Measurements from ENCODE around the gene OR51B5. TPM values are rescaled to one million over a fixed set of nuclear protein-coding genes. Genes with fewer than 3 reads are reported as not detected.

OR51B5 gene
- total and polyA plus RNA-seq, 2 donors (not counting 1 experiment from before 2014, with no cell fraction given): 0.67 TPM; not detected in 1

- intact Hi-C loops (cut with micrococcal nuclease): no loop called here
- H3K4me3 ChIP-seq (ENCODE audit: control extremely low read depth in 1 of 5, extremely low read depth in 1 of 5, insufficient read depth in 1 of 5, low read depth in 2 of 5, low read length in 4 of 5): no peak overlapping the region
- H3K27me3 ChIP-seq (replicated peaks in 1 of 4; ENCODE audit: control extremely low read depth in 1 of 4, control insufficient read depth in 3 of 4, insufficient read depth in 4 of 4, low read length in 3 of 4): no peaks in the 10 kb centered on the region
- POLR2A ChIA-PET: no interaction called here
- no peak overlapping the region for H3K27ac Mint-ChIP-seq
- no peak overlapping the region for H2AFZ ChIP-seq (ENCODE audit: insufficient read depth, low read depth, low read length, poor library complexity, severe bottlenecking)
- TF ChIP-seq CTCF (IDR thresholded peaks at IDR 0.05) (no peak), EZH2 (IDR thresholded peaks at IDR 0.05; ENCODE audit: borderline replicate concordance, insufficient read depth, low read depth, low read length, poor library complexity, severe bottlenecking) (no peak)
- H3K4me2 ChIP-seq (replicated peaks; ENCODE audit: low read depth, low read length, poor library complexity, severe bottlenecking): no peak overlapping the region
- no peaks in the 10 kb centered on the region for H3K36me3 ChIP-seq (replicated peaks in 1 of 2; ENCODE audit: control extremely low read depth in 1 of 2, control insufficient read depth in 1 of 2, extremely low read depth in 1 of 2, insufficient read depth in 2 of 2, low read length in 1 of 2)
- H3K4me1 ChIP-seq (ENCODE audit: control insufficient read depth in 2 of 2, insufficient read depth in 2 of 2, low read length in 2 of 2): no peaks in the 10 kb centered on the region
- WGBS (ENCODE audit: insufficient coverage): 95% methylated on average over 8 of the region's 8 CpGs
- CTCF ChIA-PET: no interaction called here
- DNase-seq: no peak
- H4K20me1 ChIP-seq (ENCODE audit: control insufficient read depth, insufficient read depth, low read length, poor library complexity, severe bottlenecking): no peaks in the 10 kb centered on the region
- peaks cover 4% of the 10 kb centered on the region for H3K27me3 Mint-ChIP-seq
- H3K4me1 Mint-ChIP-seq: no peaks in the 10 kb centered on the region
- H3K79me2 ChIP-seq (ENCODE audit: control insufficient read depth, insufficient read depth, low read length): no peaks in the 10 kb centered on the region
- no peak for ATAC-seq (ENCODE audit: low read depth)
- H3K9ac ChIP-seq (ENCODE audit: low read length): no peak overlapping the region
- no peaks in the 10 kb centered on the region for H3K9me3 ChIP-seq (ENCODE audit: control extremely low read depth in 1 of 3, control insufficient read depth in 2 of 3, insufficient read depth in 1 of 3, low read length in 2 of 3)
- no peak overlapping the region for H3K27ac ChIP-seq (ENCODE audit: low read length in 2 of 2)
- H3K4me3 Mint-ChIP-seq: no peak overlapping the region
- H3K9me3 Mint-ChIP-seq (ENCODE audit: insufficient read depth): no peaks in the 10 kb centered on the region
These were observed 50.3 kb downstream of the OR51B5 start for GRCh38 chr11:5293028-5293427.

Small RNA genes within 50 kb of the gene (small RNA-seq; reads per million reads assigned to genes)
- gene AC104389.3 (ENCODE audit: insufficient read length, low read depth, low replicate concordance): not detected

Other genes with a start within 250 kb of the OR51B5 start
- not detected in 2 replicates for gene OR52A5, start 205.2 kb downstream of the OR51B5 start, total RNA-seq
- not detected in 2 replicates for gene OR52A5, start 205.2 kb downstream of the OR51B5 start, polyA plus RNA-seq
- gene OR52A1, start 188.8 kb downstream of the OR51B5 start, total RNA-seq: not detected in 2 replicates
- not detected in 2 replicates for gene OR52A1, start 188.8 kb downstream of the OR51B5 start, polyA plus RNA-seq
- gene OR51V1, start 142.8 kb downstream of the OR51B5 start, total RNA-seq: not detected in 2 replicates
- gene OR51V1, start 142.8 kb downstream of the OR51B5 start, polyA plus RNA-seq: not detected in 2 replicates
- 378 and 385 TPM in 2 replicates for gene HBB, start 116.5 kb downstream of the OR51B5 start, total RNA-seq
- 69.7 and 1,053 TPM in 2 replicates for gene HBB, start 116.5 kb downstream of the OR51B5 start, polyA plus RNA-seq
- not detected in 2 replicates for gene HBD, start 109.0 kb downstream of the OR51B5 start, total RNA-seq
- gene HBD, start 109.0 kb downstream of the OR51B5 start, polyA plus RNA-seq: 0.84 TPM in 1 of 2 replicates, not detected in the other
- not detected in 2 replicates for gene HBG1, start 93.7 kb downstream of the OR51B5 start, total RNA-seq
- gene HBG1, start 93.7 kb downstream of the OR51B5 start, polyA plus RNA-seq: not detected in 2 replicates
- not detected in 2 replicates for gene HBG2, start 88.7 kb downstream of the OR51B5 start, total RNA-seq
- 0.89 TPM in 1 of 2 replicates, not detected in the other for gene HBG2, start 88.7 kb downstream of the OR51B5 start, polyA plus RNA-seq
- gene HBE1, start 73.6 kb downstream of the OR51B5 start, total RNA-seq: not detected in 2 replicates
- not detected in 2 replicates for gene HBE1, start 73.6 kb downstream of the OR51B5 start, polyA plus RNA-seq
- not detected in 2 replicates for gene OR51B4, start 41.6 kb downstream of the OR51B5 start, total RNA-seq
- 0.21 TPM in 1 of 2 replicates, not detected in the other for gene OR51B4, start 41.6 kb downstream of the OR51B5 start, polyA plus RNA-seq
- not detected in 2 replicates for gene OR51B2, start 19.2 kb downstream of the OR51B5 start, total RNA-seq
- not detected in 2 replicates for gene OR51B2, start 19.2 kb downstream of the OR51B5 start, polyA plus RNA-seq
- gene OR51B6, start 8.0 kb upstream of the OR51B5 start, total RNA-seq: not detected in 2 replicates
- not detected in 2 replicates for gene OR51B6, start 8.0 kb upstream of the OR51B5 start, polyA plus RNA-seq
- gene OR51M1, start 40.3 kb upstream of the OR51B5 start, total RNA-seq: not detected in 2 replicates
- gene OR51M1, start 40.3 kb upstream of the OR51B5 start, polyA plus RNA-seq: not detected in 2 replicates
- not detected in 2 replicates for gene OR51Q1, start 78.6 kb upstream of the OR51B5 start, total RNA-seq
- not detected in 2 replicates for gene OR51Q1, start 78.6 kb upstream of the OR51B5 start, polyA plus RNA-seq
- not detected in 2 replicates for gene OR51I1, start 98.0 kb upstream of the OR51B5 start, total RNA-seq
- gene OR51I1, start 98.0 kb upstream of the OR51B5 start, polyA plus RNA-seq: 0.30 and 0.31 TPM in 2 replicates
- not detected in 2 replicates for gene OR51I2, start 105.8 kb upstream of the OR51B5 start, total RNA-seq
- gene OR51I2, start 105.8 kb upstream of the OR51B5 start, polyA plus RNA-seq: not detected in 2 replicates
- gene OR52D1, start 145.2 kb upstream of the OR51B5 start, total RNA-seq: not detected in 2 replicates
- not detected in 2 replicates for gene OR52D1, start 145.2 kb upstream of the OR51B5 start, polyA plus RNA-seq
- gene UBQLN3, start 166.4 kb upstream of the OR51B5 start, total RNA-seq: 0.46 and 0.59 TPM in 2 replicates
- gene UBQLN3, start 166.4 kb upstream of the OR51B5 start, polyA plus RNA-seq: not detected in 2 replicates
- gene UBQLNL, start 173.2 kb upstream of the OR51B5 start, total RNA-seq: 1.3 and 1.4 TPM in 2 replicates
- gene UBQLNL, start 173.2 kb upstream of the OR51B5 start, polyA plus RNA-seq: 1.8 and 1.9 TPM in 2 replicates
- gene OR52H1, start 205.0 kb upstream of the OR51B5 start, total RNA-seq: 0.37 and 0.49 TPM in 2 replicates
- gene OR52H1, start 205.0 kb upstream of the OR51B5 start, polyA plus RNA-seq: 0.15 TPM in 1 of 2 replicates, not detected in the other
- not detected in 2 replicates for gene OR52B6, start 237.4 kb upstream of the OR51B5 start, total RNA-seq
- gene OR52B6, start 237.4 kb upstream of the OR51B5 start, polyA plus RNA-seq: not detected in 2 replicates